Neuronal stem cell (in vitro differentiated cells): ENCODE results near the gene NPTXR.

ENCODE experiments used
- DNase-seq: peaks from one replicate; pipeline ENCODE4 v3.0.0-alpha.2; 2013; ENCODE audit warnings: low spot score
- H2AFZ ChIP-seq: one replicate; pipeline ENCODE4 v1.6.1; 2013; ENCODE audit warnings: mild to moderate bottlenecking, low read length, inconsistent platforms
- H2AK5ac ChIP-seq: 2 replicates; pipeline ENCODE4 v1.6.1; 2013; ENCODE audit warnings: low read depth, mild to moderate bottlenecking, inconsistent platforms, low read length, moderate library complexity, mixed read lengths
- H2BK120ac ChIP-seq: 2 replicates; pipeline ENCODE4 v1.6.1; 2013; ENCODE audit warnings: low read depth, mild to moderate bottlenecking, inconsistent platforms, low read length, moderate library complexity, mixed read lengths
- H2BK12ac ChIP-seq: one replicate; pipeline ENCODE4 v1.6.1; 2013; ENCODE audit warnings: low read length, inconsistent platforms
- H2BK15ac ChIP-seq: 2 replicates; pipeline ENCODE4 v1.6.1; 2013; ENCODE audit warnings: mild to moderate bottlenecking, low read length, inconsistent platforms, mixed read lengths
- H2BK5ac ChIP-seq: one replicate; pipeline ENCODE4 v1.6.1; 2013; ENCODE audit warnings: inconsistent platforms, mild to moderate bottlenecking, low read length, moderate library complexity
- H3K14ac ChIP-seq: one replicate; pipeline ENCODE4 v1.6.1; 2013; ENCODE audit warnings: low read length, inconsistent platforms
- H3K18ac ChIP-seq: 2 replicates; pipeline ENCODE4 v1.6.1; 2013; ENCODE audit warnings: low read length, inconsistent platforms
- H3K23ac ChIP-seq: 2 replicates; pipeline ENCODE4 v1.6.1; 2013; ENCODE audit warnings: low read depth, mild to moderate bottlenecking, mixed read lengths, low read length, inconsistent platforms; ENCODE audit not compliant: poor library complexity
- H3K27ac ChIP-seq: replicated peaks from 3 replicates; pipeline ENCODE4 v1.5.1; 2013; ENCODE audit warnings: low read length, inconsistent platforms
- H3K27me3 ChIP-seq, 3 experiments: 2 replicates each; pipeline ENCODE4 v1.6.1; 2013; ENCODE audit warnings: low read length in 3 of 3, mild to moderate bottlenecking in 2 of 3, inconsistent platforms in 1 of 3, low read depth in 1 of 3, mixed read lengths in 1 of 3, moderate library complexity in 1 of 3; ENCODE audit not compliant: control insufficient read depth in 3 of 3, insufficient read depth in 3 of 3
- H3K36me3 ChIP-seq, 2 donors: replicated peaks in 1 of 2; 2 replicates each; pipeline ENCODE4 v1.6.1; 2013; ENCODE audit warnings: low read length in 2 of 2; ENCODE audit not compliant: control insufficient read depth in 2 of 2, insufficient read depth in 2 of 2
- H3K4ac ChIP-seq: 2 replicates; pipeline ENCODE4 v1.6.1; 2013; ENCODE audit warnings: inconsistent platforms, mild to moderate bottlenecking, low read length, moderate library complexity
- H3K4me1 ChIP-seq, 2 donors: 1 replicate in 1 of 2; 2 replicates in 1 of 2; pipeline ENCODE4 v1.6.1; 2013; ENCODE audit warnings: low read length in 2 of 2, low read depth in 1 of 2; ENCODE audit not compliant: control insufficient read depth in 2 of 2, insufficient read depth in 1 of 2
- H3K4me2 ChIP-seq: one replicate; pipeline ENCODE4 v1.6.1; 2013; ENCODE audit warnings: mild to moderate bottlenecking, low read length, inconsistent platforms; ENCODE audit not compliant: insufficient read depth, poor library complexity, severe bottlenecking
- H3K4me3 ChIP-seq, 2 donors: 2 replicates each; pipeline ENCODE4 v1.5.1; 2013; ENCODE audit warnings: low read length in 2 of 2, mild to moderate bottlenecking in 2 of 2, inconsistent platforms in 1 of 2, moderate library complexity in 1 of 2
- H3K79me1 ChIP-seq: one replicate; pipeline ENCODE4 v1.6.1; 2013; ENCODE audit warnings: low read depth, mild to moderate bottlenecking, inconsistent platforms, low read length, moderate library complexity
- H3K9ac ChIP-seq: one replicate; pipeline ENCODE4 v1.6.1; 2013; ENCODE audit warnings: mild to moderate bottlenecking, low read depth, low read length, inconsistent platforms; ENCODE audit not compliant: poor library complexity
- H3K9me3 ChIP-seq, 2 donors: replicated peaks in 1 of 2; 2 replicates each; pipeline versions ENCODE3 to v1.6.1; 2013; ENCODE audit warnings: low read length in 2 of 2, mild to moderate bottlenecking in 2 of 2, inconsistent platforms in 1 of 2, low read depth in 1 of 2, mixed read lengths in 1 of 2, moderate library complexity in 1 of 2; ENCODE audit not compliant: control insufficient read depth in 2 of 2, insufficient read depth in 1 of 2
- H4K8ac ChIP-seq: one replicate; pipeline ENCODE4 v1.6.1; 2013; ENCODE audit warnings: low read depth, mild to moderate bottlenecking, inconsistent platforms, low read length, moderate library complexity
- H4K91ac ChIP-seq: one replicate; pipeline ENCODE4 v1.6.1; 2013; ENCODE audit warnings: low read length, low read depth, mild to moderate bottlenecking, inconsistent platforms; ENCODE audit not compliant: poor library complexity
- WGBS, 2 donors: extraction: QIAGEN DNeasy Blood & Tissue Kit; methylation state at CpG; one replicate each; pipeline ENCODE4 v1.1.7; 2013; ENCODE audit warnings: missing lambda C conversion rate in 2 of 2, mixed read lengths in 1 of 2; ENCODE audit not compliant: insufficient read length in 2 of 2, insufficient replicate concordance in 1 of 2; ENCODE audit errors: extremely low coverage in 2 of 2; 5-methylcytosine and 5-hydroxymethylcytosine counted together

NPTXR gene

GRCh38 chr22:38828616-38829205, 15.1 kb downstream of the NPTXR start:
- H3K18ac ChIP-seq, result peak overlapping the region; percentile 38
- H2BK12ac ChIP-seq, result no peak overlapping the region
- no peak overlapping the region for H4K91ac ChIP-seq
- DNase-seq, result no peak
- H3K9me3 ChIP-seq, result no peaks in the 10 kb centered on the region
- no peak overlapping the region for H3K14ac ChIP-seq
- no peak overlapping the region for H2BK120ac ChIP-seq
- H3K36me3 ChIP-seq, result no peaks in the 10 kb centered on the region
- H3K27me3 ChIP-seq, result peaks cover 0 to 35% (median 0%) of the 10 kb centered on the region in 3 experiments
- WGBS, 2 donors, result no CpG with 5 or more reads among the region's 10 CpGs
- peaks cover 3% of the 10 kb centered on the region for H3K79me1 ChIP-seq
- no peak overlapping the region for H3K9ac ChIP-seq
- H3K4ac ChIP-seq, result no peak overlapping the region
- H2AK5ac ChIP-seq, result peak overlapping the region; percentile 46
- H3K4me2 ChIP-seq, result no peak overlapping the region
- H2AFZ ChIP-seq, result no peak overlapping the region
- H3K23ac ChIP-seq, result no peak overlapping the region
- no peak overlapping the region for H2BK5ac ChIP-seq
- peaks cover 0 to 3% of the 10 kb centered on the region in 2 donors for H3K4me1 ChIP-seq
- no peak overlapping the region for H4K8ac ChIP-seq
- H2BK15ac ChIP-seq, result no peak overlapping the region
- H3K4me3 ChIP-seq, result no peak overlapping the region
- H3K27ac ChIP-seq, result no peak overlapping the region

- no peaks in the 10 kb centered on the region for H3K9me3 ChIP-seq
- H2BK5ac ChIP-seq, result no peak overlapping the region
- H4K91ac ChIP-seq, result no peak overlapping the region
- no peak overlapping the region for H3K23ac ChIP-seq
- H2BK15ac ChIP-seq, result no peak overlapping the region
- H4K8ac ChIP-seq, result no peak overlapping the region
- peaks cover 3% of the 10 kb centered on the region for H3K79me1 ChIP-seq
- no peak overlapping the region for H2BK12ac ChIP-seq
- H3K4ac ChIP-seq, result no peak overlapping the region
- H2BK120ac ChIP-seq, result no peak overlapping the region
- H3K14ac ChIP-seq, result peak overlapping the region; percentile 56
- peak overlapping the region; percentile 12 for H3K9ac ChIP-seq
- H3K27ac ChIP-seq, result no peak overlapping the region
- no peak overlapping the region for H3K4me2 ChIP-seq
- H3K36me3 ChIP-seq, result no peaks in the 10 kb centered on the region
- H2AK5ac ChIP-seq, result peak overlapping the region; percentile 75
- H3K27me3 ChIP-seq, result peaks cover 0 to 35% (median 0%) of the 10 kb centered on the region in 3 experiments
- no peak for DNase-seq
- H3K18ac ChIP-seq, result peak overlapping the region; percentile 17
- no peak overlapping the region for H2AFZ ChIP-seq
- H3K4me3 ChIP-seq, result no peak overlapping the region
- H3K4me1 ChIP-seq, result peaks cover 0 to 3% of the 10 kb centered on the region in 2 donors
- no CpG with 5 or more reads among the region's 11 CpGs for WGBS, 2 donors
Measured at GRCh38 chr22:38828191-38828590, 15.6 kb downstream of the NPTXR start.

DNA sequence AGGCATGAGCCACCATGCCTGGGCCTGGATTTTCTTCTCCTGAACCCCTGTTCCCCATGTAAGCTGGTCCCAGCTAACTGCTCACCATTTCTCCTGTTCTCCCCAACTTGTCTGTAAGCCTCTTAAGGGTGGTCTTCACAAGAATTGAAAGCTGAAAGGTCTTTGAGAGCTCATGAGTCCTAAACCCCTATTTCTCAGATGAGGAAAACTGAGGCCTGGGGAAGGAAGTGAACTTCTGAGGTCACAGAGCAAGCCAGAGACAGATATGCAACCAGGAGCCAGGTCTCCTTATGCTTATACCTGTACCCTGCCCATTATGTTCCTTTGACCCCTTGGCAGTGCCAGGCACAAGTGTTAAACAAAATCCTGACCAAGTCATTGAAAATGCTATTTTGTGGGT, 16.3 kb downstream of the NPTXR start:
- Histone ChIP-seq H2BK12ac (no peak overlapping the region), H3K14ac (no peak overlapping the region), H3K4me2 (no peak overlapping the region), H3K36me3 (no peaks in the 10 kb centered on the region), H3K27ac (no peak overlapping the region), H3K4me1 (peaks cover 0 to 3% of the 10 kb centered on the region in 2 donors), H4K91ac (no peak overlapping the region), H2AFZ (no peak overlapping the region), H3K4ac (no peak overlapping the region), H3K79me1 (peaks cover 3% of the 10 kb centered on the region), H3K4me3 (no peak overlapping the region), H3K9ac (no peak overlapping the region), H3K9me3 (no peaks in the 10 kb centered on the region), H2BK120ac (no peak overlapping the region), H3K23ac (no peak overlapping the region), H4K8ac (no peak overlapping the region), H3K27me3 (peaks cover 0 to 30% (median 0%) of the 10 kb centered on the region in 3 experiments), H2BK5ac (no peak overlapping the region), H3K18ac (no peak overlapping the region), H2BK15ac (no peak overlapping the region), H2AK5ac (no peak overlapping the region)
- no peak for DNase-seq

GRCh38 chr22:38826801-38827200, 17.0 kb downstream of the NPTXR start:
- no peak overlapping the region for H3K9ac ChIP-seq
- no peak overlapping the region for H3K14ac ChIP-seq
- H3K27me3 ChIP-seq, result peaks cover 0 to 24% (median 0%) of the 10 kb centered on the region in 3 experiments
- no peak overlapping the region for H2AK5ac ChIP-seq
- H2BK5ac ChIP-seq, result no peak overlapping the region
- no peak overlapping the region for H4K91ac ChIP-seq
- no peak overlapping the region for H2BK15ac ChIP-seq
- no peak overlapping the region for H2BK120ac ChIP-seq
- no peak overlapping the region for H3K27ac ChIP-seq
- no peak for DNase-seq
- H3K4ac ChIP-seq, result no peak overlapping the region
- H2AFZ ChIP-seq, result no peak overlapping the region
- no peaks in the 10 kb centered on the region for H3K36me3 ChIP-seq
- H3K4me2 ChIP-seq, result no peak overlapping the region
- H3K23ac ChIP-seq, result no peak overlapping the region
- no peak overlapping the region for H3K18ac ChIP-seq
- no CpG with 5 or more reads among the region's 5 CpGs for WGBS, 2 donors
- no peak overlapping the region for H4K8ac ChIP-seq
- no peak overlapping the region for H2BK12ac ChIP-seq
- H3K9me3 ChIP-seq, result no peaks in the 10 kb centered on the region
- peaks cover 3% of the 10 kb centered on the region for H3K79me1 ChIP-seq
- no peaks in the 10 kb centered on the region for H3K4me1 ChIP-seq
- H3K4me3 ChIP-seq, result no peak overlapping the region
